Middle frontal gyrus (tissue), 1 donor: ENCODE data around the gene SEMA3F.

ENCODE experiments used
- DNase-seq: peaks from one replicate; pipeline ENCODE4 v3.0.0-alpha.2; 2015; ENCODE audit warnings: low spot score; ENCODE audit errors: extremely low spot score

Gene SEMA3F

GRCh38 chr3:50230794-50231125, 75.6 kb downstream of the SEMA3F start:
- DNase-seq, result no peak

- no peak for DNase-seq
Measured at GRCh38 chr3:50231581-50231980, 76.5 kb downstream of the SEMA3F start.

DNA sequence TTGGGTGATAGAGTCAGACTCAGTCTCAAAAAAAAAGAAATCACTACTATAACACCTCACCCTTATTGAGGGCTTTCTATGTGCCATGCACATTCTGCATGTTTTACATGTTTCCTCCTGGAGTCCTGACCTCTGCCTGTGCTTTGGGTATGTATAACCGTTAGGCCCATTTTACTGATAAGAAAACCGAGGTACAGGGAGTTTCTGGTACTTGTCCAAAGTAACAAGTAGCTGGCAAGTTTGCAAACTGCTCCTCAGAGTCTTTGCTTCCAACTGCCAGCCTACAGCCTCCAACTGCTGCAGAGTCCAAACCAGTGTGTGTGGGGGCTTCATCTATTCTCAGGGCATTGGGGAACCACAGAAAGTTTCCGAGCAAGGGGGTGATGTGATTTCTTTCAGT, 77.2 kb downstream of the SEMA3F start:
- no peak for DNase-seq

GRCh38 chr3:50233176-50233575, 78.1 kb downstream of the SEMA3F start:
- no peak for DNase-seq

GRCh38 chr3:50235716-50236483, 80.8 kb downstream of the SEMA3F start, which contains the start of gene GNAI2:
TSS of gene GNAI2 (plus strand) at chr3:50236204. CDS start at chr3:50236336, 132 bp downstream.
- DNase-seq, result peak; percentile 98

DNA sequence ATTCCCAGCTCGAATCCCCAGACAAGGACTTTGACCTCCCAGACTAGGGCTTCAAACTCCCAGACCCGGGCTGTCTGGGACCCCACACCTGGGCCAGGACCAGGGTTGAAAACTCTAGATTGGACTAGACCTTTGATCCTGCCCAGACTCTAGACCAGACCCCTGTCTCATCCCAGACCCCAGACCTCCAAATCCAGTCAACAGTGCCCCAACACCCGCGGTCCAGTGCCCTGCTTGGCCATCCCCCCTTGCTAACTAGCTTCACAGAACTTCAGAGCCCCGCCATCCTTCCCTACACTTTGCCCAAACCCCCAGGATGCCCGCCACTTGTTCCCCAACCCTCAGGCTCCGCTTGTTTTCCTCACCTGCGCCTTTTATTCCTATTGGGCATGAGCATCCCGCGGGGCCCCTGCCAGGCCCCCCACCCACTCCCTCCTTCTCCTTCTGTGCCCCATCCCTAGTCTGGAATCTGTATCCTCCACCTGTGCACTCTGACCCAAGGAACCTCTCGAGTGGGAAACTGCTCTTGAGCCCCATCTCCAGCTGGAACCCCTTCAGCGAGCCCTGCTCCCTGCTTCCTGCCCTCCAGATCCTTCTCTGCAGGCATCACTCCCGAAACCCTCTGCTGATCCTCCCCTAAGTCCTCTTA, 81.5 kb downstream of the SEMA3F start:
- DNase-seq, result no peak

DNA sequence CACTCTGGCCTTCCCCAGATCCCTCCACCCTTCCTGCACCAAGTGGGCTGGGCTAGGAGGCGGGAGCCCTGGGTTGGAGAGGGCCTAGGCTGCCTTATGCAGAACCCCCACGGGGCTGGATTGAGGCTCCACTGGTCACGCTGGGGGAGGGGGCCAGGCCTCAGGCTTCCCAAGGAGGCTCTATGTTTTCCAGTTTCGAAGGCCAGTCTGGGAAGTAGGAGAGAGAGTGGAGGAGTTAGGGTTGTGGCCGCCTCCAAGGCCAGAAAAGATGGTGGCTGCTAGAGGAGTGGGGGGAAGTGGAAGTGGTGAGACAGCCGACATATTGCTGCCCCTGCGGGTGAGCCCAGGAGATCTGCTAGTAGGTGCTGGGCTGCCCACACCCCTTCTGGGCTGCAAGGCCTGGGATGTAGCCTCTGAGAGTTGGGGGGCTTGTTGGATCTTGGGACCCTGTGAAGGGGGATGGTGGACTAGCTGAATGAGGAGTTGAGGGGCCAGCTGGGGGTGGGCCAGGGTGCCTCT, 82.1 kb downstream of the SEMA3F start:
- no peak for DNase-seq

- DNase-seq, result no peak
Measured at GRCh38 chr3:50237754-50238548, 82.8 kb downstream of the SEMA3F start.

- no peak for DNase-seq
Measured at GRCh38 chr3:50238549-50239026, 83.5 kb downstream of the SEMA3F start.
